Natural killer cell (primary cell): Measurements from ENCODE around the gene ZFP36L1. TPM values are rescaled to one million over a fixed set of nuclear protein-coding genes. Genes with fewer than 3 reads are reported as not detected.

Experiments used
- ATAC-seq, 3 donors: fragments of 150-1000 bp in 2 of 3; fragments of 200-7000 bp in 1 of 3; cut with Tn5 transposase; 1 replicate in 1 of 3; 2 replicates in 2 of 3; pipeline ENCODE4 v1.10.0; 2021; ENCODE audit warnings: mild to moderate bottlenecking in 2 of 3, moderate library complexity in 2 of 3
- DNase-seq, 2 donors: peaks; one replicate each; pipeline versions ENCODE4 v3.0.0 to v3.0.0-alpha.2; 2013 to 2021; ENCODE audit warnings: mixed read lengths in 1 of 2
- H3K27ac ChIP-seq: one replicate; pipeline ENCODE4 v1.5.1; 2013; ENCODE audit warnings: mild to moderate bottlenecking, low read length
- H3K27me3 ChIP-seq: one replicate; pipeline ENCODE4 v1.6.1; 2013; ENCODE audit warnings: low read length; ENCODE audit not compliant: control insufficient read depth, insufficient read depth
- H3K36me3 ChIP-seq: one replicate; pipeline ENCODE4 v1.6.1; 2013; ENCODE audit warnings: low read length; ENCODE audit not compliant: control insufficient read depth, insufficient read depth
- H3K4me1 ChIP-seq: one replicate; pipeline ENCODE4 v1.6.1; 2013; ENCODE audit warnings: low read length; ENCODE audit not compliant: control insufficient read depth, insufficient read depth
- H3K4me3 ChIP-seq: one replicate; pipeline ENCODE4 v1.5.1; 2013; ENCODE audit warnings: low read length
- H3K9me3 ChIP-seq: one replicate; pipeline ENCODE4 v1.6.1; 2013; ENCODE audit warnings: low read length; ENCODE audit not compliant: control insufficient read depth, insufficient read depth
- H3K27ac Mint-ChIP-seq, 2 donors: one replicate each; pipeline ENCODE4 v1.8.0; 2022; ENCODE audit warnings: mild to moderate bottlenecking in 2 of 2, mixed read lengths in 2 of 2, moderate library complexity in 1 of 2
- H3K27me3 Mint-ChIP-seq, 2 donors: one replicate each; pipeline ENCODE4 v1.8.0; 2022; ENCODE audit warnings: low read depth in 2 of 2, mixed read lengths in 2 of 2
- H3K36me3 Mint-ChIP-seq: one replicate; pipeline ENCODE4 v1.8.0; 2022; ENCODE audit warnings: mixed read lengths
- H3K4me1 Mint-ChIP-seq, 2 donors: one replicate each; pipeline ENCODE4 v1.8.0; 2022; ENCODE audit warnings: mixed read lengths in 2 of 2
- H3K4me3 Mint-ChIP-seq: one replicate; pipeline ENCODE4 v1.8.0; 2022; ENCODE audit warnings: mild to moderate bottlenecking, moderate library complexity, mixed read lengths
- H3K9me3 Mint-ChIP-seq, 2 donors: one replicate each; pipeline ENCODE4 v1.8.0; 2022; ENCODE audit warnings: mixed read lengths in 2 of 2
- CTCF ChIP-seq: fragments of 200-600 bp; IDR thresholded peaks from one replicate; pipeline ENCODE4 v1.8.0; 2022; ENCODE audit warnings: antibody characterized with exemption
- WGBS: methylation state at CpG from one replicate; pipeline ENCODE4 v1.1.7; 2013; ENCODE audit warnings: missing lambda C conversion rate; ENCODE audit not compliant: insufficient coverage; 5-methylcytosine and 5-hydroxymethylcytosine counted together
- intact Hi-C: fragments of 100-400 bp; cut with micrococcal nuclease; formaldehyde crosslinking; loops from one replicate; pipeline ENCODE4 v1.14.2; 2022
- total RNA-seq, 4 donors: library from RNA; stranded (reverse); fragments of 120-200 nt in 1 of 4; gene quantifications; one replicate each; pipeline versions ENCODE4 v1.2.3 to v1.2.4, GENCODE V29; 2013 to 2022

Gene ZFP36L1
- total RNA-seq, 3 donors from 2014 or later (not counting 1 experiment from before 2014, with no cell fraction given) = 143 to 167 (median 166) TPM

- Histone ChIP-seq H3K4me3 (no peak overlapping the region), H3K4me1 (peaks cover 32% of the 10 kb centered on the region), H3K9me3 (no peaks in the 10 kb centered on the region), H3K36me3 (no peaks in the 10 kb centered on the region), H3K27me3 (no peaks in the 10 kb centered on the region), H3K27ac (peak overlapping the region; percentile 34)
- 87% methylated on average over 2 of the region's 2 CpGs for WGBS
- ATAC-seq (no peak), DNase-seq (no peak)
- Mint-ChIP-seq H3K9me3 (peaks cover 4 to 13% of the 10 kb centered on the region in 2 donors), H3K4me3 (peak overlapping the region; percentile 21), H3K4me1 (peaks cover 58% of the 10 kb centered on the region in 2 donors), H3K36me3 (peaks cover 18% of the 10 kb centered on the region), H3K27ac (peak overlapping the region; percentile 86 to 88), H3K27me3 (peaks cover 0 to 7% of the 10 kb centered on the region in 2 donors)
- intact Hi-C loops = loop anchor here (2.0 to 10.0 kb wide), 4 partner anchors 24 to 958 kb away; partner anchors contain the start of gene ZFP36L1
- no peak for TF ChIP-seq CTCF
These were observed 47.6 kb upstream of the ZFP36L1 start for GRCh38 chr14:68840454-68840853.

- Mint-ChIP-seq H3K27ac (peak overlapping the region in 1 of 2 donors; percentile 72), H3K36me3 (peaks cover 35% of the 10 kb centered on the region), H3K4me1 (peaks cover 27 to 28% of the 10 kb centered on the region in 2 donors), H3K27me3 (no peaks in the 10 kb centered on the region), H3K9me3 (peaks cover 10 to 14% of the 10 kb centered on the region in 2 donors), H3K4me3 (no peak overlapping the region)
- Histone ChIP-seq H3K9me3 (peaks cover 6% of the 10 kb centered on the region), H3K36me3 (no peaks in the 10 kb centered on the region), H3K4me3 (no peak overlapping the region), H3K27me3 (no peaks in the 10 kb centered on the region), H3K27ac (no peak overlapping the region), H3K4me1 (peaks cover 10% of the 10 kb centered on the region)
- intact Hi-C loops = no loop called here
- ATAC-seq = no peak
- TF ChIP-seq CTCF = no peak
- DNase-seq = no peak
- WGBS = 83% methylated on average over 1 of the region's 1 CpG
These were observed 43.2 kb upstream of the ZFP36L1 start for GRCh38 chr14:68836082-68836481.

GRCh38 chr14:68834816-68835215 is 41.9 kb upstream of the ZFP36L1 start:
- Mint-ChIP-seq H3K36me3 (peaks cover 35% of the 10 kb centered on the region), H3K4me1 (peaks cover 18% of the 10 kb centered on the region in 2 donors), H3K27me3 (no peaks in the 10 kb centered on the region), H3K27ac (no peak overlapping the region), H3K4me3 (no peak overlapping the region), H3K9me3 (peaks cover 10 to 14% of the 10 kb centered on the region in 2 donors)
- no peak for DNase-seq
- Histone ChIP-seq H3K27ac (no peak overlapping the region), H3K9me3 (peaks cover 6% of the 10 kb centered on the region), H3K36me3 (no peaks in the 10 kb centered on the region), H3K4me1 (peaks cover 3% of the 10 kb centered on the region), H3K4me3 (no peak overlapping the region), H3K27me3 (no peaks in the 10 kb centered on the region)
- no peak for ATAC-seq
- 70% methylated on average over 3 of the region's 6 CpGs for WGBS
- intact Hi-C loops = no loop called here
- TF ChIP-seq CTCF = no peak

GRCh38 chr14:68828698-68829097 is 35.8 kb upstream of the ZFP36L1 start:
- H3K36me3 Mint-ChIP-seq = peaks cover 4% of the 10 kb centered on the region
- H3K4me3 ChIP-seq = no peak overlapping the region
- H3K27me3 ChIP-seq = no peaks in the 10 kb centered on the region
- no peak for ATAC-seq
- H3K27ac ChIP-seq = no peak overlapping the region
- intact Hi-C loops = no loop called here
- no peak overlapping the region for H3K27ac Mint-ChIP-seq
- no peaks in the 10 kb centered on the region for H3K9me3 ChIP-seq
- H3K9me3 Mint-ChIP-seq = no peaks in the 10 kb centered on the region
- H3K27me3 Mint-ChIP-seq = no peaks in the 10 kb centered on the region
- DNase-seq = no peak
- H3K4me1 ChIP-seq = peaks cover 7% of the 10 kb centered on the region
- H3K4me3 Mint-ChIP-seq = no peak overlapping the region
- TF ChIP-seq CTCF = no peak
- H3K36me3 ChIP-seq = no peaks in the 10 kb centered on the region
- peaks cover 0 to 3% of the 10 kb centered on the region in 2 donors for H3K4me1 Mint-ChIP-seq
